ENCODE data around the gene SF1.

The SF1 gene

GRCh38 chr11:64777449-64778222 is 706 bp downstream of the SF1 start:
- DNase-seq, result peak; percentile 94

DNA sequence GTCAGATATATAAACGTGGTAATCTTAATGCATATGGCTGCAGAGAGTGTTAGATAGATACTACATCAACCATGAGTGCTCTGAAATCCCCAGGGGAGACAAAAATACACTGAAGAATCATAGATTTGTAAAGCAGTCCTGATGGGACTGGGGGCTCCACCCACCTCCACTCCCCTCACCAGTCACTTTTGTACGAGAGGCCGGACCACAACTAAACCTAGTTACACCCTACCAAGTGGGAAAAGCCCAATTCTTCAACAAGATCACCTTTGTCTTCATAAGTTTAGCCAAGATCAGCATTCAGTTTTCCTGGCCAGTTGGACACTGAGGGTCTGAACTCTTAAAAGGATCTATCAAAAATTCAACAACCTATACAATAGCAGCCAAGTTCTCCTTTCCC is 1.5 kb downstream of the SF1 start:
- no peak for DNase-seq

DNA sequence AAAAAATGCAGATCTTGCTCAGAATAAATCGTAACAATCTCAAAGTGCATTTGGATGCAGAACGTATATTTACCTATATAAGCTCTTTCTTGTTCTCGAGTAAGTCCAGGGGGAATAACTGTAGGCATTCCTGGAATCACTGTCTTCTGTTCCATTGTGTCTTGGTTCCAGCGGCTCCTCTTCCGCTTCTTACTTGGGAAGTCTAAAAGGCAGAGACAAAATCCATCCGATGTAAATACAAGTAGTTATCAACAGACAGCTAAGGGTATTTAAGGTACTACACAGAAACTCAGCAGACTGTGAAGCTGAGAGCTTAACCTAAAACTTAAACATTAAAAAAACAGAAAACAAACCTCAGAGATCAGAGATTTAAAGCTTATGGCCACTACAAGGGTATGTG is 1.9 kb downstream of the SF1 start:
- DNase-seq, result no peak

GRCh38 chr11:64774144-64774543 is 4.2 kb downstream of the SF1 start:
- DNase-seq, result no peak

DNA sequence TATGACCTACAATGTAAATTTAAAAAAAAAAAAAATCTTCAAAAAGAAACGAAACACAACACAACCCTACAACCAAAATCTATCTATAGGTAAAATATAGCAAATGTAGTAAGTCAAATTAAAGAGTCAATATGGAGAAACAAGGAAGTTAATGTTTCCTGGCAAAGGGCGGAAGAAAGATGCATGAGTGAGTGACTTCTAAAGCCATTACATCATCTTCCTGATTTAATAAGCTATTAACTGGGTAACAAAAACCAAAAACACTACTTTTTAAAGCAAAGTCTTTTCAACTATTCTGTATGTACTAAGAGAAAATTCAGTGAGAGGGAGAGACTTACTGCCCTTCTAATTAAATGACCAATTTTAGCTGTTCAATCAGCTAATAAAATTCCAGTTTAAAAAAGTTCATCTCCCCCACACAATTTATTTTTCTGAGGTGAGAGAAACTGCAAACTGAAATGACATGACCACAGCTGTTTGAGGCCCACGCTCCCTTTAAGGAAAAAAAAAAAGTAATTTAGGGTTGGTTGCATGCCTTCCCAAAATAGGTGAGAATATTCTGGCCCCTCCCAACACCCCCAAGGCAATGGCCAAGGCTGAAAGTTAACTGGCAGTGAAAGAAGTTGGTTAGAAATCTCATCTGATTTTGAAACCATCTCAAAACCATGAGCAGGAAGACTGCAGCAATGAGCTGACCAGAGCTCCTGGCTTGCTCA is 5.9 kb downstream of the SF1 start:
- DNase-seq, result no peak

DNA sequence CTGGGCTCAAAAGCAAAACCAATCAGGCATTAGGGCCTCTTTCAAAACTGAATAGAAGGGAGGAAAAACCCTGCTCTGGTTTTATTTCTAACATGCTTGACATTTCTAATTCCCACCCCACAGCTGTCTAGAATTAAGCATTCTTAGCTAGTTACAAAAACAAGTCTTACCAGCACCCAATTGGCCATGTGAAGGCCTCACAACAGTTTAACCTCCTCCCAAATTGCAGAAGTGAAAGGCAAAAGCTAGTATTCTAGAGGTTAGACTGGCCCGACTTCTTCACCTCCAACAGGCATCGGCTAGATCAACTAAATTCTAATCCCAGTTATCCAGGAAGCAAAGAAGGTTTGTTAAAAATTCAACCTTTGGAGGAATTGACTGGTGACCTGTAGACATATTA is 6.5 kb downstream of the SF1 start:
- no peak for DNase-seq

- no peak for DNase-seq
Measured at GRCh38 chr11:64770120-64770519, 8.2 kb downstream of the SF1 start.

GRCh38 chr11:64769283-64769682 is 9.1 kb downstream of the SF1 start:
- no peak for DNase-seq

- no peak for DNase-seq
Measured at GRCh38 chr11:64768300-64768694, 10.0 kb downstream of the SF1 start.

GRCh38 chr11:64767344-64768299 is 10.7 kb downstream of the SF1 start:
- peak; percentile 68 for DNase-seq

DNA sequence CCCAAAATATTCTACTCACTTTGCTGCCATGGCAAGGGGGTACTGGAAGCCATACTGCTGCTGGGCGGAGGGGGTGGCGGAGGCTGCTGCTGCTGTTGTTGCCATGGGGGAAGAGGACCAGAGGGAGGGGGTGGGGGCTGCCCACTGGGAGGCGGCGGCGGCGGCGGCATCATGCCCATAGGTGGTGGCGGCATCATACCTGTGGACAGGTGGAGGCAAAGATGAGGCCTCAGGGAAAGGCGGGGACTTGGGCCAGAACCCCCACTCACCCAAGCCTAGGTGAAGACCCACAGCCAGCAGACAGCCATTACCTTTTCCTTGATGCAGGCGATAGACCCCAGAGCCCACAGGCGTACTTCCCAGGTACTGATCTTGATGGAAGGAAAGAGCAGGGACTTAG is 11.5 kb downstream of the SF1 start:
- no peak for DNase-seq

GRCh38 chr11:64765851-64766665 is 12.3 kb downstream of the SF1 start:
- no peak for DNase-seq

DNA sequence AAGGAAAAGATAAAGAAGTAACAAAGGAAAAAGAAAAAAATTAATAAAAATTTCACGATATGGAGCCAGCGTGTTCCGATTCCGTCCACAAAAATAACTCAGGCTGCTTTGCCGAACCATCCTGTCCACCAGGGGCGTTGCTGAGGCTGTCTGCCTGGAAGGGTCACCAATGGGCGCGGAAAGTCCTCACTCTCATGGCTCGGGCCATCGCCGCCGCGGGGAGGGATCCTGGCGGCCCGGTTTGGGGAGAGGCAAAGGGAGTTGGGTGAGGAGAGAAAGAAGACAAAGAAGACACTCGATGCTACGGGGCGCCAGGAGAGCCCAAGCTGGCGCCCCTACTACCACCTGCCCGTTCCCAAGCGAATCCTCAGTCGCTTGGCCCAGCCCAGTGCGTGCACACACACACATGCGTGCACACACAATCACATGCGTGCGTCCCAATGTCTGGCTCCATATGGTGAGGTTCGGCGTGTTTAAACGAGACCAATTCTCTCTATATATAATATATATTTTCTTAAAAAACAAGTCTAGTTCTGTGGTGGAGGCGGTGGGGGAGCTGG is 13.0 kb downstream of the SF1 start:
- DNase-seq, result peak; percentile 32

GRCh38 chr11:64764753-64765152 is 13.6 kb downstream of the SF1 start:
- DNase-seq, result no peak

- no peak for DNase-seq
Measured at GRCh38 chr11:64764040-64764611, 14.2 kb downstream of the SF1 start.

DNA sequence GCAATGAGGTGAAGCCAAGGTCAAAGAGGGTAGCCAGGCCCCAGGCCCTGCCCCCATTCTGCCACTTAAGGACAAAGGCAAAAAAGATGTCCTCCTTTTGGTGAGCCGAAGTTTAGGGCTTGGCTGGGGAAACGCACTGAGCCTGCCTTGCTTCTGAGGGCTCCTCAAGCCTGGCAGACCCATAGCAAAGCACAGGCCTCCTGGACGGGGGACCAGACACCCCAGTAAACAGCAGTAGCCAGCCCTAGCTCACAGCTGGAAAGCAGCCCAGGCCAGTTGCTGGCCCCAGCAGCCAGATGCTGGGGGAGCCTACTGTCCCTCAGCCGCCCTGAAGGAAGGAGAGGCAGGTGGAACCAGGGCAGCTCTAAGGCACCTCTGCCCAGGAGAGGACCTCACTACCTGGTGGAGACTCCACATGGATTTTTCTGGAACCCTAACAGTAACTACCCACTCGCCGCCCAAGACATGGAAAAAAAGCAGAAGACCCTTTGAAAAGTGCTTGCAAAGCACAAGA is 14.8 kb downstream of the SF1 start:
- no peak for DNase-seq

DNA sequence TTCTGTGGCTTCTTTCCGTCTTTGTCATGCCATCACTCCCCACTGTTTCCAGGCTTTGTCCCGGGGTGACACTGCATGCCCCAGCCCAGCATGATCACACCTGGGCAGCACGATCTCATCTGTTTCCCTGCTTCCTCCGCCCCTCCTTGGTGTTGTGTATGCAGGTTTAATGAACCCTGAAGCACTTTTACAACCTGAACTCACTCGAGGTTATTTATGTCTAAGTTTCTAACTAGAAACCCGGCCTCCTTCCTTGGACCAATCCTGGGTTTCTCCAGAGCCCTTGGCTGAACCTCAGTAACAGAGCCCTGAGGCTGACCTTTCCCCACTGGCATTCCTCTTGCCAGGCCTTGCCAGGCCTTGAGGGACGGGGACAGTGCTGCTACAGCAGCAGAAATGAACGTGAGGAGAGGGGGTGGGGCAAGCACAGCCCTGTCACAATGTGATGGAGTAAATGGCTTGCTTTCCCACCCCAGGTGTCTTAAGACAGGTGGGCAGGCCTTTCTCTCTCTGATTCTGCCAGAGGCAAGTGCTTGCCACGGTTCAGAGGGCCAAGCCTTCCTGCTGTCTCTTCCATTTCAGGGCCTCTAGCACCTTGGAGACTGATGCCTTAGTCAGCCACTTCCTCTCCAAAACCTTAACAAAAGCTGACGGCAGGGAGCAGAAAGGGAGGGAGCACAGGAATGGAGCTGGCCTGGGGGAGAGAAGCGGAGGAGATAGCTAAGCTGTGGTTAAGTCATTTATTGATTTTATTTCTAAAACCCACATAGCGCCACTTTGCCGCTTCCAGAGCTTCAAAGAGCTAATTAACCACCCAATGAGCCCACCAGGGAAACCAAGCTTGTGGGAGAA is 15.4 kb downstream of the SF1 start:
- DNase-seq, result no peak

DNA sequence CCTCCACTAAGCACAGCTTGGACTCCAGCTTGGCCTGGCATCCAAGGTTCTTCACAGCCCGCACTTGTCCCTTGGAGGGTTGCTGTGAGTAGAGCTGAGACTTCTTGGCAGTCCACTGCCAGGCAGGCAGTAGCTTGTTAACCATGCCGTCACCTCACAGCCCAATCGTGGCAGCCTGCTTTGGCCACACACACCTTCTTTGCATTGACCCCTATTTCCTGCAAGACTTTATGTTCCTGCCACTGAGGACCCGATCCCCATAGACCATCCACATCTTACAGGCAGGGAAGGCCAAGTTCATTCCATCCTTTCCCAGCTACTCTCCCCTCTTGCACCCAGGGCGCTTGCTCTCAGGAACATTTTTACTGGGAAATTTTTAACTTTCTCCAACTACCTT is 16.1 kb downstream of the SF1 start:
- DNase-seq, result peak; percentile 43

- DNase-seq, result no peak
Measured at GRCh38 chr11:64760759-64761420, 17.5 kb downstream of the SF1 start.

Data from 8988T (cell line).